HG03558 (cell line): ENCODE results near the gene NEAT1.
"Not testable (repeated sequence)": the region's sequence is repeated elsewhere in the genome, so short reads cannot be mapped to it uniquely, and the experiment has no call there.

Source experiments
- ATAC-seq: cut with Tn5 transposase; IDR thresholded peaks from one replicate; pipeline ENCODE4 v1.9.1; 2021; ENCODE audit warnings: moderate number of reproducible peaks; ENCODE audit not compliant: unreplicated experiment; ENCODE audit errors: extremely low read depth

The NEAT1 gene

DNA sequence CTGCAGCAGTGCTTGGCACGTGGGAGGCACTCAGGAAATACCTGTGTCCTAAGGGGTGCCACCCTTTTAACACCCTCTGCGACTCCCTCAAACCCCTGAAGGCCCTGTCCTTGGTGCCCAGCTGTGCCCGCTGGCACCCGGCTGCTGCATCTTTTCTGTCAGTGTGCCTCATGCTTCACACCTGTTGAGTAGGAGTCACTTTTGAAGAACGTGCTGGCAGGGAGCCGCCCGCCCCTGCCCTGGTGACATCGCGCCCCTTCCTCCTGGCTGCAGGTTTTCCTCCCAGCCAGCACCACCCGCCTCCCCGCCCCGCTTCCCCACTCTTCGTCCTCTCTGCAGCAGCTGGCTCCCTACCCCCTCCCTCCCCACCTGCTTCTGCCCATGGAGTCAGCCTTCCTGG, 18.4 kb upstream of the NEAT1 start:
- ATAC-seq = no peak

DNA sequence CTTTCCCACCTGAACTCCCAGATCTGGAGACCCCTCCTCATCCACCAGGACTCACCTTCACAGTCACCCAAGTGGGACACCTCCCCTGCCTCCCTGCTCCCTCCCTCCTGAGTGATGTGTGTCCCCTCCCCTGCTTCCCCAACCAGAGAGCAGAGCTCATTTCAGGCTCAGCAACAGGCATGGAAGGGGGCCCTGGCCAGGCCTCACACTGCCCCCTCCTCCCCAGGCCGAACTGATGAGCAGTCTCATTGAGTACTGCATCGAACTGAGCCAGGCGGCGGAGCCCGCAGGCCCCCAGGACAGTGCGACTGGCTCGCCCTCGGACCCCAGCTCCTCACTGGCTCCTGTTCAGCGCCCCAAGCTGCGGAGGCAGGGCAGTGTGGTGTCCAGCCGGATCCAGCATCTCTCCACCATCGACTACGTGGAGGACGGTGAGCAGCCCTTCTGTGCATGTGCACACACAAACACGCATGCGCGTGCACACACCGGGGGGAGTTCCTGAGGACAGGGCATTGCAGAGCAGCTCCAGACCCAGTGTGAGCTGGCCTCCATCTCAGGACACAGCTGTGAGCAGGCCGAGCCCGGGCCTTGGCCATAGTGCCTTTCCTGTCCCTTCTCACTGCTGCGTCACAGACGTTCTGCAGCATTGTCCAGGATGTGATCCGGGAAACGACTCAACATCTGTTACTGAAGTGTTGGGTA, 17.8 kb upstream of the NEAT1 start:
- ATAC-seq = no peak

DNA sequence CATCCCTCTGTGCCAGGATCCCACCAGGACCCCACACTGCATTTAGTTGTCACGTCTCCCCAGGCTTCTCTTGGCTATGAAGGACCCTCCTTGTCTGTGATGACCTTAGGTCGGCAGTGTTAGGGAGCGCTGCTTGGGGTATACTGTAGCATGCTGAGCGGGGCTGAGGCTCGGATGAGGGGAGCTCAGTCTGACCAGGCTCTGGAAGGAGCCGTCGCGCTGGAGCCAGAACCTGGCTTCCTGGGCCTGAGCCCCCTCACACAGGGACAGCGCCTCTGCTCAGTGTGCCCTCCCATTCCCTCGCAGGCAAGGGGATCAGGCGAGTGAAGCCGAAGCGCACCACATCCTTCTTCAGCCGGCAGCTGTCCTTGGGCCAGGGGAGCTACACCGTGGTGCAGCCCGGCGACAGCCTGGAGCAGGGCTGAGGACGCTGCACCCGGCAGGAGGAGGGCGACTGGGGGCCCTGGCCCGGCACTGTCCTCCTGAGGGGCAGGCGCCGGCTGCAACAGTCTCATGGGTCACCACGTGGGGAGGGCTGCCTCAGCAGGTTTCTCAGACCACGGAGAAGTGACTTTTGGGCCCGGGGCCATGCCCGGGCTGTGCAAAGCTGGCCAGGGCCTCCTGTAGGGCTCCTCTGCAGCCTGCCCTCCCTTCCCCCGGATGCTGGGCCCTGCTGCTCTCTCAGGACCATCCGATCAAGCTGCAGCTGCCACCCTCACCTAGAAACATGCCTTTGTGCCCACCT, 11.5 kb upstream of the NEAT1 start:
- no peak for ATAC-seq

DNA sequence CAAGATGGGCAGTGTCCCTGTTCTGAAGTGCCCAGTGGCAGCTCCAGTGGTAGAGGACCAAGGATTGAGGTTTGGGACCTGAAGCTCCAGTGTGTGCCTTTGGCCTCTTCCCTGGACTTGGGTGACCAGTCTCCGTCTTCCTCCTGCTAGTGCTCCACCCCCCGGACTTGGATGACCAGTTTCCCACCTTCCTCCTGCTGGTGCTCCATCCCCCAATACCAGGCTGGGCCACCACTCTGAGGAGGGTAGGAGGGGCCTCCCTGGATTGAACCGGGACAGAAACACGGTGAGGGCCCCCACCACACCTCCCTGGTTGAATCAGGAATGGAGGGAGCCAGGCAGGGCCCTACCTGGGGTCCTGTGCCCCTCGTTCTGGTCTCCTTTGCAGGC, 10.9 kb upstream of the NEAT1 start:
- no peak for ATAC-seq

DNA sequence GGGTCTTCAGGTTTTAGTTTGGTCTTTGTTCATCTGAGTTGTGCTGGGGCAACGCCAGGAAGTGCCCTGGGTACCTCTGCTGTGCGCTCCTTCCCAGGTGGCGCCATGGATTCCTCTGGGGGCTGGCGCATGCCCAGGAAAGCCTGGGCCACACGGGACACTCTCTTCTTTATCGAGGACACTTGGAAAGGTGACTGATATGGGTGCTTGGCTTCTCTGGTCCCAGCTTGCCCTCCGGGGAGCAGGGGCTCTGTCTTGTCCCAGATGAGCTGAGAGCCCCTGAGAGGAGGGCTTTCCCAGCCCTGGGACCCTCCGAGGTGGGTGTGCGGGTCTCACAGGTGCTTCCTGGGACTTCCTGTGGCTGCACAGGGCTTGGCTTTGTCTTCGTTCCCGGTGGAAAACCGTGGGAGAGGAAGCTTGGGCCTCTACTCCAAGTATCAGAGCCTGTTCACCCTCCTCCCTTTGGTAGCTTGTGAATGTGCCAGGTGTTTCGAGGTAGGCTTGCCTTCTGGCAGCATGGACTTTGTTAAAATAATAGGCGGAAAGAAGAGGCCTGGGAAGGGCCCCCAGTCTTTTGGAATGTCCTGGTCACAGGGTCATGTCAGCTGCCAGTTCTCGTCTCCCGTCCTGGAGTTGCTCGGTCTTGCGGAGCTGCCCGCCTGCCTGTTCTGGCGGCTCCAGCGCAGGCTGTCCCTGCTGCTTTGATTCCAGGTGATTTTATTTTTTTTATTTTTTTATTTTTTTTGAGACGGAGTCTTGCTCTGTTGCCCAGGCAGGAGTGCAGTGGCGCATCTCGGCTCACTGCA, 10.1 kb upstream of the NEAT1 start:
- ATAC-seq = no peak

DNA sequence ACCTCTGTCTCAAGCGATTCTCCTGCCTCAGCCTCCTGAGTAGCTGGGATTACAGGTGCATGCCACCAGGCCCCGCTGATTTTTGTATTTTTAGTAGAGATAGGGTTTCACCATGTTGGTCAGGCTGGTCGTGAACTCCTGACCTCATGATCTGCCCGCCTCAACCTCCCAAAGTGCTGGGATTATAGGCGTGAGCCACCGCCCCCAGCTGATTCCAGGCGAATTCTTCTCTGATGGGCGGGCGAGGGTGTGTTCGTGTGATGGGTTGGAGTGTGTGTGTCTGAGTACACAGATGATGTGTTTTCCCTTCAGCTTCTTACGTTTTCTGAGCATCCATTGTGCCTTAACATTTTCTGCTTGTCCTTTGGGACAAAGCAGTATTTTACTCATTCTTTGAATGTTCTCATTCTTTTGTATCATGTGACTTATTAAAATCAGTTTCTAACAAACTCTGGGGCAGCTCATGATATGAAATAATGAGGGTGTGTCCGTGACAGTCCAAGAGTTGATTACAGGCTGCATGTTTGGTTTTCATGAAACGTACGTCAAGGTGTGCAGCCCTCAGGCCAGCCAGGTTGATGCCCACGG, 9.4 kb upstream of the NEAT1 start:
- ATAC-seq = not testable (repeated sequence)

DNA sequence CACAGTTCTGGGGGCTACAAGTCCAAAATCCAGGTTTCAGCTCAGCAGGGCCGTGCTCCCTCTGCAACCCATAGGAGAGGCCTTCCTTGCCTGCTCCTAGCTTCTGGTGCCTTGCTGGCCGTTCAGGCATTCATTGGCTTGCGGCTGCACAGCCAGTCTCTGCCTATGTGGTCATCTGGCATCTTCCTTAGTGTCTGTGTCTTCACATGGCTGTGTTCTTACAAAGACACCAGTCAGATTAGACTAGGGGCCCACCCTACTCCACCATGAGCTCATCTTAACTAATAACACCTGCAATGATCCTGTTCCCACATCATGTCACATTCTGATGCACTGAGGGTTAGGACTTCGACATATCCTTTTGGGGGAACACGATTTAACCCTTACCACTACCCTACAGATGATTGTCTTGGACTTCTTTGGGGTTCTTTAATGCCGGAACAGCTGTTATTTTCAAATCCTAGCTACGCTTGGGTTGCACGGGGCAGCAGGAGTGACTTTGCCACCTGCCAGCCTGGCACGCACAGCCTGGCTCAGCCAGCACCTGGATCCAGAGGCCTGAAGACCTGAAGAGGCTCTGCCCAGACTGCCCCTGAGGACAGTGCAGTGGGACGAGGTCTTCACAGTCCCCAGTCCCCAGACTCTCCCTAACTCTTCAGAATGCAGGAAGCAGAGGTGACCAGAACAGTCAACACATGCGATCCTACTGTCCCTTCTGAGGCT, 7.7 kb upstream of the NEAT1 start:
- no peak for ATAC-seq

DNA sequence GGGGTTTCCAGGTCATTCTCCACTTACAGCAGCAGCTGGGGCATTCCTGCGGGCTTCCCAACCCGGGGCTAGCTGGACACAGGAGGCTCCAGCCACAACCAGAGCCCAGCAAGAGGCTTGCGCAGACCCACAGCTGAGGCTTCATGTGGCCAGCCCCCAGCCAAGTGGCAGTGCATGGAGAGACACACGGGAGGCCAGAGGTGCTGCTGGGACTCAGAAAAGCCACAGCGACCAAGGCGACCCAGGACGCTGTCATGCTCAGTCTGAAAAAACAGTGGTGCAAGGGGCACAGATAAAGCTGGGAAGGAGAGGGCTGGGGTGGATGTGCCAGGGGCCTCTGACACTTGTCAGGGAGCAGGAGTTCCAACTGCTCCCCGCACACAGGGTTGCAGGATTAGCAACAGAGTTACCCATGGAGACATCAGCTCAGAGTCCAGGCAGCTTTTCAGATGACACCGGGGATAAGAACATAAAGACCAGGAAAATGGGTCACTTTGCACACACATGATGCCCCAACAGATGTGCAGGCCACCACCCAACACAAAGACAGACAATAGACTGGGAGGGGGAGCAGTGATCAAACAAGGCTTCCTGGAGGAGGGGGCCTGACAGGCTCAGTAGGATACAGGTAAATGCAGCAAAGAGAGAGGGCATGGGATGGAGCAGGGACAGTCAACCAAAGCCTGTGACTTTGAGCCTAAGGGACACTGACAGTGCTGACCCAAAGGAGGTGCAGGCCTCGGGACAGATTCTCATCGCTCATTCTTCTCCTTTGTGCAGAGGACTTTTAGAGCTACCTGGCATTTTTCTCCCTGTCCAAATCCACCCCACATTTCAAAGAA, 6.9 kb upstream of the NEAT1 start:
- ATAC-seq = no peak

DNA sequence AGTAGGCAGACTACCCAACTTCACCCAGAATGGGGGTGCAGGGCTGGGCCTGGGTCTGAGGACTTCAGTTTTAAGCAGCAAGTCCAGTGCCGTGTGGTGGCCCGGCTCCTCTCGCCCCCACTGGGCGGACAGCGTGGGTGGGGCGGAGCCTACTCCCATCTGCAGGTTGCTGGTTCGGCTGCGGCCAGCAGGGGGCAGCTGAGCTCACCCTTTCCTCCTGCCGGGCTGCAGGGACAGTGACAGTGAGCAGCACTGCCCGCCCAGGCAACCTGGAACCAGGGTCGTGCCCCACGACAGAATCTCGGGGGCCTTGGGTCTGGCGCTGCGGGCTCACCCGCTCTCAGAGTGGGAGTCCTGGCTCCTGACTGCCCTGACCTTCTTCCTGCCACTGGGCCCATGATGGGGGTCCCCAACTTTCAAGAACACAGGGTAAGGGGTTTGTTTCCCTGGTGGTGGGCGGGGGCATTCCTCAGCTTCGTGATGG, 6.2 kb upstream of the NEAT1 start:
- no peak for ATAC-seq

DNA sequence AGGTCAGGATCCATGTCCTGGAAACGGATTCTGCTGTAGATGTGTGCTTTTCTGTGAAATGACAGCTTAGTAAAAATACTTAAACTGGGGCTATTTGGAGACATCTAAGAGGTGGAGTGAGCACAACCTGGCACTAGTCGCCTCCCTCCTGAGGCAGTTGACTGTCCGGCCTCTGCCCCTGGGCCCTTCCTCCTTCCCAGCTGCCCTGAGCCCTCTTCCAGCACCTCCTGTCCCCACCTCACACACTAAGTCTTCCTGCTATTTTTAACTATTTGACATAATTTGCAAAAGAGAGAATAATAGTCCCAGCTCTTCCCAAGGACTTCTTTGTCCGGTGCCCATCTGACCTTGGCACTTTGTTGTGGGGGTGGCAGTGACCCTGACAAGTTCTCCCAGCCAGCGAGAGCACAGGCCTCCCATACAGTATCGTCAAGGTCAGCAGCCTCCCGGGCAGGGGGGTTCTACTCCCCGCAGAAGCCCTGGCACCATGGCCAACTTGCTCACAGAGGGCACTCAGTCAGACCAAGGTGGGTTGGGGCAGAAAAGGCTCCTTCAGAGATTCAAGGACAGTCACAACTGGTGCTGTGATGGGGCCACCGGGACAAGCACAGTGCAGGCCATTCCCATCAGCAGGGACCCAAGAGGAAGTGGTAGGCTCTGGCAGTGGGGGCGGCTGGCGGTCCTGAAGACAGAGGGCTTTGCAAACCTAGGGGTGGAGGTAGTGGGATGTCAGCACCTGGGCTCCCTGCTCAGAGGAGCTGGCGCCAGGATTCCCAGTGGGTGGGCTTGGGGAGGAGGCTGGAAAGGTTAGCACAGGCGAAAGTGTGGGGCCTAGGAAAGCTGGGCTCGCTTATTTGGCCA, 5.5 kb upstream of the NEAT1 start:
- no peak for ATAC-seq

DNA sequence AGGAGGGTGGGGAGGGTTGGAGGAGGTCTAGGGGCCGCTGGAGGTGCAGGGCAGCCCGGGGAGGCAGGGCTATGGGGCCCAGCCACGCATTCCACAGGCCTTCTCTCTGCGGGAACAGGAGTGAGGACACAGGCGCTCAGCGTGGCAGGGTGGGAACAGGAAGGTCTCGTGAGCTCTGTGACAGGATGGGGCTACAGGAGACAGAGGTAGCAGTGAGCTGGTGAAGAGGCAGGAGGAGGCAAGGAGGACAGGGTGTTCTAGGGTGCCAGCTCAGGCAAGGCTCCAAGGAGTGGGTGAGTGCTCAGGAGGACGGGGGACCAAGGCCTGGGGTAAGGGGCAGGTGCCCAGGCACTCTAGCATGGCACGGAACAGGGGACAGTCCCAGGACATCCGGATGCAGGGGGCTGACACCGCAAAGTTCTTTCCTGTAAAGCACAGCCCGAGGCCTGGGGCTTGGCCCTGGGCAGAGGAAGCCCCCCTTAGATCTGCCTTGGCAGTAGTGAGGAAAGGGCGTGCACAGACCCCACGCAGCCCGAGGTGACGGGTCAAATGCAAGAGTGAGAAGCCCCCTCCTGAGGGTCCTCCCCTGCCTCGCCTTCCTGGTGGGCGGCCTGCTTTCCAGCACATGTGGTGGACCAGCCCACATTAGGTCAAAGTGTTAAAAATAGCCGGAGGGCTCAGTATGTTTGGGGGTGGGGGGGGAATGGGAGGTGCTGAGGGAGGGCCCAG, 4.7 kb upstream of the NEAT1 start:
- ATAC-seq = no peak

DNA sequence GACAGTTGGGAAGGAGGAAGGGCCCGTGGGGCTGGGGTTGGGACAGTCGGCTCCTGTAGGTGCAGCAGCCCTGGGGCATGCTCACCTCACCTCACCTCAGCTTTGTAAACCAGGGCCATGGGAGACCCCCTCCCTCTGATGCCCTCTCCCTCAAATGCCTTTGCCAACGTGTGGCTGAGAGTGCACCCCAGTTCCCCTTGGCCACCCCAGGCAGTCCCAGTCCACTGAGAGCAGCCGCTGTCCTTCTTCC, 4.2 kb upstream of the NEAT1 start:
- no peak for ATAC-seq

DNA sequence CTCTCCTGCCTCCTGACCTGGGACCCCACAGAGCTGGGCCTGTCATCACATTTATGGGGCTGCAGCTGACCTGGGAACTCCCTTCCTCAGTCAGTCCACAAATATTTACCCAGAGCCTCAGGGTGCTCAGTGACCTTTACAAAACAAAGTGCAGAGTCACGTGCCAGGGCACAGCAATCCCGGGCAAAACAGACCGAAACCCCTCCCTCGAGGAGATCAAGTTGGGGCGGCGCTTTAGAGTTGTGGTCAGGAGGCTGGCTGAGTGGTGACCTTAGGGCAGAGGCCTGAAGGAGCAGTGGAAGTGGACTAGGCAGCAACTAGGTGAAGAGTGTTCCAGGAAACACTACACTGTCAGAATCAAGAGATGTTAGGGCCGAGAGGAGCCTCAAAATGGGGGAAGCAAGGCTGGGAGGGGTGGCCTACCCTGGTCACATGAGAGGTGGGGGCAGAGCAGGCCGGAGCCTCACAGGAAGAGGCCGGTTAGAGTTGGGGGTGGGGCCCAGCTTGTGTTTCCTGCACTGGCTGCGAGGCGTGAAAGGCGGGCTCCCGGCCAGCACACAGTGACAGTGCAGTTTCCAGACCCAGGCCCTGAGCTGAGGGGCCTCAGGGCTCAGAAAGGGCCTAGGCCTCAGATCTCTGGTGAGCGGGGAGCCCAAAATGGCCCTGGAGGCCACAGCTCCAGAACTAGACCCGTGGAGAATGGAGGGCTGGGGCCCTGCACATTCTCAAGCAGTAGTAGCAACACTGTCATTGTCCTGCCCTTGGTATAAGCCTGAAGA, 3.7 kb upstream of the NEAT1 start:
- ATAC-seq = no peak

DNA sequence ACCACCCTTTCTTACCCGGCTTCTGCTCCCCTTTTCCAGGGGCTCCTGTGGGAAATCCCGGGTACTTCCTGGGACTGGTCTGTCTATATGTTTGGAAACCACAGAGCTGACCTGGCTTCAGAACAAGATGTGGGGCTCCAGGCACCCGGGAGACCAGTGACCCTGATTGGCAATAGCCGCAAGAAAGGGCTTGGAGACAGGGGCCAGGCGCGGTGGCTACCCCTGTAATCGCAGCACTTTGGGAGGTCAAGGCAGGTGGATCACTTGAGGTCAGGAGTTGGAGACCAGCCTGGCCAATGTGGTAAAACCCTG, 3.2 kb upstream of the NEAT1 start:
- no peak for ATAC-seq

DNA sequence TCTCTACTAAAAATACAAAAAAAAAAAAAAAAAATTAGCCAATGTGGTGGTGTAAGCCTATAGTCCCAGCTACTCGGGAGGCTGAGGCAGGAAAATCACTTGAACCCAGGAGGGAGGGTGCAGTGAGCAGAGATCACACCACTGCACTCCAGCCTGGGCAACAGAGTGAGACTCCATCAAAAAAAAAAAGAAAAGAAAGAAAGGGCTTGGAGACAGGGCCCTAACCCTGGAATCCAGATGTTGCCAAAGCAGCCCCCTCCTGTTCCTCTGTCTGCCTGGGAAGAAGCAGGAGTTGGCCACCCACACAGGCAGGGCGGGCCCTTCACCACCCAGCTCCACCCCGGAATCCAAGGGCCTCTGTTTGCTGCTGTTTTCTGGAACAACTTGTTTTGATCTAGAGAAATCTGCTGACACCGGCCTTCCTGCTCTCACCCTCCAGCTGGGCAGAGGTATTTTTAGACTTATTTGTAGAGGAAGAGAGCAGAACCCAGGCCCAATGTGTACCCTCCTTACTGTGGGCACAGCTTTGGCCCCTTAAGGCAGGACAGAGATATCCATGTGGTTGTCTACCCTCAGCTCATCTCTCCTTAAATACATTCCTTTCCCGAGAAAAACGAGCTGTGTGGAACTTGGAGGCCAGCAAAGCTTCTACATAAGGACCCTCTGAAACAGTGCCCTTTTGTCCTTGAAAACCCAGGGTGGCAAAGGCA, 2.7 kb upstream of the NEAT1 start:
- ATAC-seq = no peak

DNA sequence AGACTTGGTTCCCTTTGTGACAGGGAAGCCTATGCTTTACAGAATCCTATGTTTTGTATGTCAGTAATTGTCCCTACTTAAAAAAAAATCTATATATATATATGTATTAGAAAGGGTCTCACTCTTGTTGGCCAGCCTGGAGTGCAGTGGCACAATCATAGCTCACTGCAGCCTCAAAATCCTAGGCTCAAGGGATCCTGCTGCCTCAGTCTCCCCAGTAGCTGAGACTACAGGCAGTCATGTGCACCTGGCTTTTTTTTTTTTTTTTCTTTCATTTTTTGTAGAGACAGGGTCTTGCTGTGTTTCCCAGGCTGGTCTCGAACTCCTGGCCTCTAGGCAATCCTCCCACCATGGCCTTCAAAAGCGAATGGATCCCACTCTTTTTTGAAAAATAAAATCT, 2.1 kb upstream of the NEAT1 start:
- ATAC-seq = no peak
